ENCODE data around the gene TNP2. TPM values are rescaled to one million over a fixed set of nuclear protein-coding genes. Genes with fewer than 3 reads are reported as not detected.

TNP2 gene
- total RNA-seq, 3 donors from 2014 or later (not counting 1 experiment from before 2014, with no cell fraction given): not detected

DNA sequence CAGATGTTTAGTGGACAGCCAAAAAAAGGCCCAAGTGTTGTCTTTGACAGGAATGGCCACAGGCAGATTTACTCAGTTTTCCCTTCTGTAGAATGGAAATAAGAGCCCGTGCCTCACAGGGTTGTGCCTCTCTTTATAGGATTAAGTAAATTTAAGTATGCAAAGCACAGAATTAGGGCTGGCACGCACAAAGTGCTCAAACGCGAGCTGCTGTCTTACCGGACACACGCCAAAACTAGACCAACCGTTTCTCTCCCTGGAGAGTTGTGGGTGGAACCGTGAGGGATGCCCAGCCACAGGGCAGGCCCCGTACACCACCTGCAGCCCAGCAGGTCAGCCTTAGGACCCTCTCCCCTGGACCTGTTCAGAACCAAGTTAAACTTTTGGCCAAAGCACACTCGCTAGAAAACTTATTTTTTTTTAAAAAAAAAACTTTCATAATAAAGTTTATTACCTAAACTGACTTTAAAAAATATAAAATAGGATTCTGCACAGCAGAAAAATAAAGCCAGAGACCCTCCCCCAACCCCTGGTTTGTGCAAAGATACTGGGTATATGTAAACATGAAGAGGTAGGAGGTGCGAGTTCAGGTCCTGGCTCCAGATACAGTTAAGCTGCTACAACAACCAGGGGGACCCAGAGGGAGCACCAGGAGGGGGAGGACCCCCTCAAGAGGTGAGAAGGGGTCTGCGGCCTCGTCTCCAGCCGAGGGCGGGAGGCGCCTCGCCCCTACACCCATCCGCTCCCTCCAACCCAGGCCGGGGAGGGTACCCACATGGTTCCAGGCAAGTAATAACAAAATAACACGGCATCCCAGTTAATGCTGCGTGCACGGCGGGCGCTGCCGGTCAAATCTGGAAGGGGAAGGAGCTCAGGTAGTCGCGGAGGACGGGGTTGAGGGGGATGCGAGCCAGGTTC is 14.9 kb downstream of the TNP2 start:
- H3K4me3 Mint-ChIP-seq: peak overlapping the region; percentile 83
- Histone ChIP-seq H3K27me3 (ENCODE audit: control insufficient read depth, insufficient read depth, low read length) (no peaks in the 10 kb centered on the region), H3K27ac (ENCODE audit: low read length) (peak overlapping the region; percentile 19), H3K36me3 (ENCODE audit: control insufficient read depth, insufficient read depth, low read length) (peaks cover 5% of the 10 kb centered on the region), H3K4me1 (ENCODE audit: control insufficient read depth, insufficient read depth, low read length) (peaks cover 64% of the 10 kb centered on the region), H3K9me3 (ENCODE audit: control insufficient read depth, insufficient read depth, low read length) (no peaks in the 10 kb centered on the region), H3K4me3 (ENCODE audit: low read length) (peak overlapping the region; percentile 49)
- peak overlapping the region; percentile 89 to 96 for H3K27ac Mint-ChIP-seq
- no peak for ATAC-seq
- no peaks in the 10 kb centered on the region for H3K27me3 Mint-ChIP-seq (ENCODE audit: low read depth in 2 of 2)
- peaks cover 45 to 61% of the 10 kb centered on the region in 2 donors for H3K4me1 Mint-ChIP-seq
- intact Hi-C loops (cut with micrococcal nuclease): loop anchor here (2.0 to 10.0 kb wide), 3 partner anchors 19 to 308 kb away; no protein-coding TSS in a partner anchor
- peak in 1 of 2 donors; percentile 36 for DNase-seq
- no peaks in the 10 kb centered on the region for H3K36me3 Mint-ChIP-seq
- WGBS (ENCODE audit: insufficient coverage): 37% methylated on average over 26 of the region's 29 CpGs
- no peaks in the 10 kb centered on the region for H3K9me3 Mint-ChIP-seq
- TF ChIP-seq, protein P1, sequence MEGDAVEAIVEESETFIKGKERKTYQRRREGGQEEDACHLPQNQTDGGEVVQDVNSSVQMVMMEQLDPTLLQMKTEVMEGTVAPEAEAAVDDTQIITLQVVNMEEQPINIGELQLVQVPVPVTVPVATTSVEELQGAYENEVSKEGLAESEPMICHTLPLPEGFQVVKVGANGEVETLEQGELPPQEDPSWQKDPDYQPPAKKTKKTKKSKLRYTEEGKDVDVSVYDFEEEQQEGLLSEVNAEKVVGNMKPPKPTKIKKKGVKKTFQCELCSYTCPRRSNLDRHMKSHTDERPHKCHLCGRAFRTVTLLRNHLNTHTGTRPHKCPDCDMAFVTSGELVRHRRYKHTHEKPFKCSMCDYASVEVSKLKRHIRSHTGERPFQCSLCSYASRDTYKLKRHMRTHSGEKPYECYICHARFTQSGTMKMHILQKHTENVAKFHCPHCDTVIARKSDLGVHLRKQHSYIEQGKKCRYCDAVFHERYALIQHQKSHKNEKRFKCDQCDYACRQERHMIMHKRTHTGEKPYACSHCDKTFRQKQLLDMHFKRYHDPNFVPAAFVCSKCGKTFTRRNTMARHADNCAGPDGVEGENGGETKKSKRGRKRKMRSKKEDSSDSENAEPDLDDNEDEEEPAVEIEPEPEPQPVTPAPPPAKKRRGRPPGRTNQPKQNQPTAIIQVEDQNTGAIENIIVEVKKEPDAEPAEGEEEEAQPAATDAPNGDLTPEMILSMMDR (IDR thresholded peaks at IDR 0.05): no peak

- intact Hi-C loops (cut with micrococcal nuclease): loop anchor here (2.0 to 10.0 kb wide), 3 partner anchors 19 to 309 kb away; no protein-coding TSS in a partner anchor
- H3K4me1 Mint-ChIP-seq: peaks cover 38 to 56% of the 10 kb centered on the region in 2 donors
- H3K36me3 ChIP-seq (ENCODE audit: control insufficient read depth, insufficient read depth, low read length): peaks cover 5% of the 10 kb centered on the region
- H3K27ac Mint-ChIP-seq: peak overlapping the region; percentile 89 to 96
- TF ChIP-seq, protein P1 (IDR thresholded peaks at IDR 0.05): no peak
- H3K9me3 Mint-ChIP-seq: no peaks in the 10 kb centered on the region
- ATAC-seq (peak in 2 of 3 donors; percentile 17 to 20), DNase-seq (peak; percentile 63 to 76)
- no peaks in the 10 kb centered on the region for H3K9me3 ChIP-seq (ENCODE audit: control insufficient read depth, insufficient read depth, low read length)
- H3K27me3 Mint-ChIP-seq (ENCODE audit: low read depth in 2 of 2): no peaks in the 10 kb centered on the region
- peaks cover 54% of the 10 kb centered on the region for H3K4me1 ChIP-seq (ENCODE audit: control insufficient read depth, insufficient read depth, low read length)
- H3K27ac ChIP-seq (ENCODE audit: low read length): peak overlapping the region; percentile 36
- peak overlapping the region; percentile 49 for H3K4me3 ChIP-seq (ENCODE audit: low read length)
- 31% methylated on average over 5 of the region's 5 CpGs for WGBS (ENCODE audit: insufficient coverage)
- H3K36me3 Mint-ChIP-seq: no peaks in the 10 kb centered on the region
- no peaks in the 10 kb centered on the region for H3K27me3 ChIP-seq (ENCODE audit: control insufficient read depth, insufficient read depth, low read length)
- peak overlapping the region; percentile 83 for H3K4me3 Mint-ChIP-seq
Observed at GRCh38 chr16:11253009-11253994, 15.8 kb downstream of the TNP2 start.

DNA sequence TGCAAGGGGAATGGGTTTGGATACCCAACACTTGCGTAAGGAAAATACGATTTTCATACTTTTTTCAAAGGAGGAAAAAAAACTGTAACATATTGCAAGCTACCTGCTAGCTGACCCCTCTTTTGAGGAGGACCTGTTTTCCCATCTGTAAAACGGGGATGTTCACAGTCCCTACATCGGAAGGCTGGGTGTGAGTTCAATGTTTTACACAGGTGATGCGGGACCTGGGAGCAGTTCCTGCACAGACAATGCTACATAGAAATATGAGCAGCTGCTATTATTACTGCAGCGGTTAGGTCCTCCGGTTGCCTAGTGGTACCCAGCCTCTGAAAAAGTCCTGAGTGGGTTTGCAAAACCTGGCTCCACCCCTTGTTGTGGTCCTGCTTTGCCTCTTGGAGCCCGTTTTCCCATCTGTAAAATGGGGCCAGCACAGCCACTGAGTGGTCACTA is 16.6 kb downstream of the TNP2 start:
- H3K27me3 Mint-ChIP-seq (ENCODE audit: low read depth in 2 of 2): no peaks in the 10 kb centered on the region
- peaks cover 35 to 52% of the 10 kb centered on the region in 2 donors for H3K4me1 Mint-ChIP-seq
- H3K4me3 ChIP-seq (ENCODE audit: low read length): no peak overlapping the region

More for the DNA sequence above, 16.6 kb downstream of the TNP2 start:
- no peaks in the 10 kb centered on the region for H3K9me3 ChIP-seq (ENCODE audit: control insufficient read depth, insufficient read depth, low read length)
- Mint-ChIP-seq H3K27ac (peak overlapping the region; percentile 89 to 97), H3K4me3 (peak overlapping the region; percentile 83), H3K9me3 (no peaks in the 10 kb centered on the region), H3K36me3 (no peaks in the 10 kb centered on the region)
- peaks cover 46% of the 10 kb centered on the region for H3K4me1 ChIP-seq (ENCODE audit: control insufficient read depth, insufficient read depth, low read length)
- peaks cover 5% of the 10 kb centered on the region for H3K36me3 ChIP-seq (ENCODE audit: control insufficient read depth, insufficient read depth, low read length)
- ATAC-seq: no peak
- DNase-seq: no peak
- H3K27ac ChIP-seq (ENCODE audit: low read length): no peak overlapping the region
- TF ChIP-seq, protein P1 (IDR thresholded peaks at IDR 0.05): no peak
- intact Hi-C loops (cut with micrococcal nuclease): loop anchor here (1.0 to 10.0 kb wide), 4 partner anchors 18 to 310 kb away; no protein-coding TSS in a partner anchor
- WGBS (ENCODE audit: insufficient coverage): 80% methylated on average over 8 of the region's 8 CpGs
- no peaks in the 10 kb centered on the region for H3K27me3 ChIP-seq (ENCODE audit: control insufficient read depth, insufficient read depth, low read length)
